ENCODE measurements around the gene IPO13.

The IPO13 gene

DNA sequence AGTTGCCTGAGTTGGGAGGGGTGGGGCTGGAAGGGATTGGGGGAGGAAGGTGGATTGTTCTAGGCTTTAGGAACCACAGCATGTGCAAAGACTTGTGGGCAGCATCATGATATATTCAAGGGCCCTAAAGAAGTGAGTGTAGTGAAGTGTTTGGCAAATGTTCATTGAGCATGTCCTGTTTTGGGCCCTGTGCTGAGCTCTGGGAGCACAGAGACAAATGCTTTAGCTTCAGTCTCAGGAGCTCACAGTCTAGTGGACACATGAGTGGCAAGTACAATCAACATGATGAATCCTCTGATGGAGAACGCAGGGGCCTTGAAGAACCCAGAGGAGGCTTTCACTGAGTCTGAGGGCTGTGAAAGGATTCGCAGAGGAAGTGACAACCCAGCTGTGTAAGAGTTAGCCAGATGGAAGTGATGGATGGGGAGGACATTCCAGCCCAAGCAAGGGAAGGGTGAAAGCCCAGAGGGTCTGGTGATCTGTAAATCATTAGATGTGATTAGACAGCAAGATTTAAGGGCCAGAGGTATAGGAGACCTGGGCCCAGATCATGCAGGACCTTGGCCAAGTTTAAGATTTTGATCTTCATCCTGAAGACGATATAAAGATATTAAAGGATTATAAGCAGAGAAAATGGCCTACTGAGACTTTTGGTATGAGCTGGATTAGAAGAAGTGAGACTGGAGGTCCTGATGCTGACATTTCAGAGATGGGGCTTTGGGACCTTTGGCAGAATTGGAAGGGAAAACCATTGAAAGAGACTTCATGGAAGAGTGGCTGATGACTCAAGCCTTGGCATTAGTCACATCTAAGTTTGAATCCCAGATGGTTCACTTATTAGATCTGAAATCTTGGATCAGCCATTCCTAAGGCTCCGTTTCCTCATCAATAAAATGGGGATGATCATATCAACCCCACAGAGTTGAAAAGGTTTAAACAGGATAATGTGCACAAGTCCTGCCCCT lies 4.6 kb downstream of the IPO13 start:
- DNase-seq, result no peak

DNA sequence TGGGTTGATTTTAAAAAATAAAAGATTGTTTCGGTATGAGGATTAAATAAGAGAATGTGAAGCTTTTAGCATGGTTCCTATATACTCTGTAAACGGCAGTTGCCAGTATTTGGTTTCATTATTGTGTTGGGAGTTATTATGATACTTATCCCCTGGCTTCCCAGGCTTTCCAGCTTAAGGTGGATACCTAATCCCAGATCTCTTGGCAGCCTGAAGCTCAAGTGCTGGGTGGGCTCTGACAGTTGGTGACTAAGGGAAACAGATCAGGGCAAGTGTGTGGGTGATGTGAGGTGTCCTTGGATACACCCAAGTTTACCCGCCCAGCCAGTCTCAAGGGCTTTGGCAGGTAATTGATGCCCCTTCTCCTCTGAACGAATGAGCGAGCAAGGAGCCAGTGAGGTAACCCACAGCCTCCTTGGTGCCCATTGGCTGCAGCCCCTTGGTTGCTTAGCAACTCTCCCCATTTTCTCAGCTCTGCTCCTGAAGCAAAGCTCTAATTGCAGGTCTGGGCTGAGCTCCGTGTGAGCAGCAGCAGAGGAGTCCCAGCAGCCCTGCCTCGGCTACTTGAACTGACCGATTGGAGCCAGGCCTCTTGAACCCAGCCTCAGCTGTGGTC lies 6.1 kb downstream of the IPO13 start:
- DNase-seq, result no peak

DNA sequence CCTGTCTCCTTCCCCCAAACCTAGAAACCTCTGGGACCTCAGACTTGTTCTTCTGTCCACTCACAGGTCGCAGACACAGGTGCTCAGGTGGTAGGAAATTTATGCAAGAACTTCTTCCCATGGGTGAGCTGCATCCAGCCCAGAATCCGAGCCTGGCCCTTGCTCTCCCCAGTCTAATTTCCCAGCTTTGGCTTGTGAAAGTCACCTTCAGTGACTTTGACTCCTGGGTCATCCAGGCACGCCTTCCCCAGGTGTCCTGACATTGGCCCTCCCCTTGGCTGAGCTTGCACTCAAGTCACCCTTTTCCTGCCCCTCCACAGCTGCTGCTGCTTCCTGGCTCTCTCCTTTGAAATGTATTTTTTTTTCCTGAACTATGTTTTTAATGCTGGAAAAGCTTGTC lies 6.6 kb downstream of the IPO13 start:
- DNase-seq, result no peak

DNA sequence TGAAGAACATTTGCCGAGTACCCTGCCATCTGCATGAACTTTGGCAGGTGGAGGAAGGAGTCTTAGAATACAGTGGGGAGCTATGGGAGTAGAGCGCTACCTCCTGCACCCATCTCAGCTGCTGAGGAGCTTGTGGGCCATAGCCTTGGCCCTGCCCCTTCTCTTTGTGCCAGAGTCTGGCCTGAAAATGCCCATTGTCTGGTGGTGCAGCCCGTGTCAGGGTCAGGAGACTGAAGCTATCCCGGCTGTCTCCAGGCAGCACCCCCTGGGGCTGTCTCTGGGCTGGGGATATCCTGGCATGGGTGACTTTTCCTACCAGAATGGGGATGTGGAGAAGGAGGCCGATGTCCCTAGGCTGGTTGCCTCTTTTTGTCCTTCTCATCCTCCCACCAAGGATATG lies 7.3 kb downstream of the IPO13 start:
- DNase-seq, result no peak

DNA sequence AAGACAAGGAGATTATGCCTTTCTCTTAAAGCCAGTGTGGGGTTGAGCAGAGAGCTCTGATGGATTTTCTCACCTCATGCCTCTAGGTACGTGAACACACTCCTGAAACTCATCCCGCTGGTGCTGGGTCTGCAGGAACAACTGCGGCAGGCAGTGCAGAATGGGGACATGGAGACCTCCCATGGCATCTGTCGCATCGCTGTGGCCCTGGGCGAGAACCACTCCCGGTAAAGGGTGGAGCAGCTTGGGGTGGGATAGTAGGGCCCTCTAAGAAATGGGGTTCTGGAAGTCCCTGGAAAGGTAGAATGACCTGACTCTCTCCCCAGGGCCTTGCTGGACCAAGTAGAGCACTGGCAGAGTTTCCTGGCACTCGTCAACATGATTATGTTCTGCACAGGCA lies 9.5 kb downstream of the IPO13 start:
- DNase-seq, result no peak

DNA sequence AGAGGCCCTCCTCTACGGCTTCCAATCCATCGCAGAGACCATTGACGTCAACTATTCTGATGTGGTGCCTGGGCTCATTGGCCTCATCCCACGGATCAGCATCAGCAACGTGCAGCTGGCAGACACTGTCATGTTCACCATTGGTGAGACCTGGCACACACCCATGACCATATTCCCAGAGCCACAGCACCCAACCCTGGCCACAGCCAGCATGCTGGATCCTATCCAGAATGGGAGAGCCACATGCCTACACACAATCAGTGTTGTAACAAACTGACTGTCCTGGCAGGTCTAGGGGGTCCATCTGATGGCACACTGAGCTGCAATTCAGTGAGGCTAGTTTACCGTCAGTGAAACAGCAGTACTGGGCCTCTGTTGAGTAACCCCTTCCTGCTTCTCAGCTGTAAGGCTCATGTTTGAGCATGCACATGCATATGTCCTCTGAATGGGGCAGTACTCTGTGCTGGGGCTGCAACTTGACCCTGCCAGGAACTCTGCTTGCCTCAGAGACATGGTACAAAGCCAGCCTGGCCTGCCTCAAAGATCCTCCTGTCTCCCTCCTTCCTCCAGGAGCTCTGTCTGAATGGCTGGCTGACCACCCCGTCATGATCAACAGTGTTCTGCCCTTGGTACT lies 10.8 kb downstream of the IPO13 start:
- no peak for DNase-seq

DNA sequence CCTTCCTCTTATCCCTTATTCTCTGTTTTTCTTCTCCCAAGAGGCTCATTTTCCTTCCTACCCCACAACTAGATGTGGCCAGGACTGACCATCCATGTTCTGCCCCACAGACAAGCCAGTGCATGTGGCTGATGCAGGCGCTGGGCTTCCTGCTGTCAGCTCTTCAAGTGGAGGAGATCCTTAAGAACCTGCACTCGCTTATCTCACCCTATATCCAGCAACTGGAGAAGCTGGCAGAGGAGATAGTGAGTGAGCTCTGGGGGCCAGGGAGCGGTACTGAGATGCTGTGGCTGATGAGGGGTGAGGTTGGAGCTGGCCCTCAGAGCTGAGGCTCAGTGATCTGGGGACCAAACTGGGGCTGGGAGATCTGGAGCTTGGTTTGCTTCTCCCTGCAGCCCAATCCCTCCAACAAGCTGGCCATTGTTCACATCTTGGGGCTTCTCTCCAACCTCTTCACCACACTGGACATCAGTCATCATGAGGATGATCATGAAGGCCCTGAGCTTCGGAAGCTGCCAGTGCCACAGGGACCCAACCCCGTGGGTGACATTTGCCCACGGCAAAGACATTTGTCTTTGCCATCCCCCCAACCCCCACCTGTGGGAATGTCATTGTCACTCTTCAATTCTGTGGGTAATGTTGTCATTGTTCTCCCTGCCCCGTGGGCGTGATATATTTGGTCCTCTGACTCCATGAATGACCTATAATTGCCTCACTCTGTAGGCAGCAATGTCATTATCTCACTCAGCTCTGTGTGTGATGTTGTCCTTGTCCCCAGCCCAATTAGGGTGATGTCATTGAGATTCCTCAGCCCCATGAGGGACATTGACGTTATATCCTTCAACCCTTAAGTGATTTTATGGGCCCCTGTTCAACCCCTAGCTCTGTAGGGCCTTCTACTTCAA lies 11.9 kb downstream of the IPO13 start:
- no peak for DNase-seq

DNA sequence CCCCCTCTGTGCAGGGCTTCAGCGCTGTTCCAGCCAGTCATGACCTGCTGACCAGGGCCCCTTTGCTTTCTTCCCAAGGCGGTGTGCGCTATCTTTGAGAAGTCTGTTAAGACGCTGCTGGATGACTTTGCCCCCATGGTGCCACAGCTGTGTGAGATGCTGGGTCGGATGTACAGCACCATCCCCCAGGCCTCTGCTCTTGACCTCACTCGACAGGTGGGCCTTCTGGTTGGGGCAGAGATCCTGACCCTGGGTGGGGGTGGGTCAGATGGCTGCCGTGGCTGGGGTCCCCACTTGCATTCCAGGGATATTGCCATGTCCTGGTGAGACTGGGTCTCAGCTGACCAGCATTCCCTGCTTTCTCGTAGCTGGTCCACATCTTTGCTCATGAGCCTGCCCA lies 14.0 kb downstream of the IPO13 start:
- DNase-seq, result no peak

DNA sequence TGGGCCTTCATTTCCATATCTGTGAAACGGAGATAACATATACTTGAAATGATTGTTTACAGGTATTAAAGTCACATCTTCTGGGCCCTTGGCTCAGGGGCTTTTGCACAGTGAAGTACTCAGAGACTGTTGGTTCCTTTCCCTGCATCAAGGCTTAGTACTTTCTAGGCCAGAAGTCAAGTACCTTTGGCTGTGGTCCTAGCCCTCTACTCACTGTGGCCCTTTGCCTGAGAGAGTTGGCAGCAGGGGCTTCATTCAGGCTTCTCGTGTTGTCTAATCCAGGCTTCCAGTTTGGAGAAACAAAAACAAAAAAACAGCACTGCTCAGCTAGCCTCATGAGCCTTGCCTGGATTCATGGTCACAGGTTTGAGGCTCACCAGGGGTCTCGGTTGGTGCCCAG lies 14.9 kb downstream of the IPO13 start:
- no peak for DNase-seq

DNA sequence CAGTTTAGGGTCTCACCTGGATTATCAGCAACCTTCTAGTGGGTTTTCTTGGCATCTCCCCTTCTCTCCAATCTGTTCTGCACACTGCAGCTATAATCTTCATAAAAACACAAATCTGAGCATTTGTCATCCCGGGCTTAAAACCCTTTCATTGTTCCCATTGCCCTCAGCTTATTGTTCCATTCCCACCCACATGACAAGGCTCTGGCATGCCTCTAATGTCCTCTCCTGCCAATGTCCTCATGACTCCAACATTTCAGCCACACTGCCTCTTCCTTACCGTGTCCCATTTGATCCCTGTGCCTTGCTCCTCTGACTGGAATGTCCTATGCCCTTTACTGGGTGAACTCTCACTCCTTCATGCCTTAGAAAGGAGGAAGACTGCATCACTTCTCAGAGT lies 15.6 kb downstream of the IPO13 start:
- no peak for DNase-seq

DNA sequence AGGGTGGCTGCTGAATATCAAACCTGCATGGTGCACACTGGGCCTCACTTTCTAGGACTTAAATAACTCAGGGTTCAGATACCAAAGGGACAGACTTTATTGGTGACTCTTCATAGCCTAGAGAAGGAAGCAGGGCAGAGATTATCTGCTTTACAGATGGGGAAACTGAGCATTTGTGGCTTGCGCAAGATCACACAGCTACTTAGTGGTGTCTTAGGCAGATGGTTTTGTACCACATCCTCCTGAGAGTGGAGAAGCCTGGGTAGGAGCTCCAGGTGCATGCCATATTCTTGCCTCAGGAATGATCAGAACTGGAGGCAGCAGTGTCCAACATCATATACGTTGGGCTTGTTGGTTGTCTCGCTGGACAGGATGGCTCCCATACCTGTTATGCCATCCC lies 16.3 kb downstream of the IPO13 start:
- DNase-seq, result no peak

DNA sequence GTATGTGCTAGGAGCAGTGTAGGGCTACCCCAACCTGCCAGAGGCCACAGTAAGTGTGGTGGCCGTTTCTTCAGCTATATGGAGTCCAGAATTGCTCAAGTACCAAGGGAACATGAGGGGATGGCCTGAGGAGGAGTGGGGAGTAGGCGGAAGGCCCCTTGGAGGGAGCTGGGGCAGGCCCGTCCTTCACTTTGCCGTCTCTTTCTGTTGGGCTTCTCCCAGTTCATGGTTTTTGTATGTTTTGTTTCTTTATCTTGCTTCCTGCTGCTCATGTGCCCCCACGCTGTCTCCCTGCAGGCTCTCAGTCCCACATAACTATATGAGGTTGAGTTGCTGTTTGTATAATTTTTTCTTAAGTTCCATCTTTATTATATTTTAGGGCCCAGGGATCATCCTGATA lies 17.1 kb downstream of the IPO13 start:
- DNase-seq, result no peak

DNA sequence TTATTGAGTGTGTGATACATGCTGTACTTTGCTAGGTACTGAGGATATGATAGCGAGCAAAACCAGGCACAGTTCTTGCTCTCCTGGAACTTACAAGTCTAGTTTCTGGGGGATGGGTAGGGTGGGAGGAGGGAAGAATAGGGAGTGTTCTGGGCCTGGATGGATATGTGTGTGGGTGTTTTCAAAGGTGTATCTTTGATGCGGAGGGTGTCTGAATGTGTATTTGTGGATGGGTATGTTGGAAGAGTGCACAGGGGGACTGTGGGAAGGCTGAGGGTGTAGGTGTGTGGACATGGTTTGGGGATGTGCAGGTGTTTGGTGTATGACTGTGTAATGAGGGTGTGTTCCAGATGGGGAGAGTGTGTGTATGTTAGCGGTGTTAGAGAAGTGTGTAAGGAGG lies 18.6 kb downstream of the IPO13 start:
- DNase-seq, result no peak

DNA sequence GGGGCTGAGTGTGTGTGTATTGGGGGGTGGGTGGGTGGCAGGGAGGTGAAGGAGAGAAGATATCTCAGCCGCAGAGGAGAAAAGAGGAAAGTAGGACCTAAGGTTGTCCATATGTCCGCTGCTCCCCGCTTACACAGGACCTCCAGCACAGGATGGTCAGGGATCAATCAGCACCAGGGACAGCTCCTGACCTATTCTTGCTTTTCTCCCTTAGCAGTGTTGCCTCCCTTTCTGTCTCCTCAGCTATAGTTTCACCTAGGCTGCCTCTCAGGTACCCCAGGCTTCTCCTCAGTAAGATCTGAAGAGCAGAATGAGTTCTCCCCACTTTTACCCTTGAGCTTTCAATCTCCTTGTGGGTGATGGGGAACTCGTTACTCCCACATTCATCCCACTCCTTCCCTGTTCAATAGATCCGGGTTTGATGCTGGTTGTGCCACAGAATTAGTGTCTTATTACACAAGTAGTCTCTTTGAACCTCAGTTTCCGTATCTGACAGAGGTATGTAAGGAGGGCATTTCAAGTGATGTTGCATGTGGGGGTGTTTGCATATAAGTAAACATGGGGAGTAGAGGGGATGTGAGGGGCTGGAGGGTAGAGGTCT lies 21.7 kb downstream of the IPO13 start:
- DNase-seq, result no peak

DNA sequence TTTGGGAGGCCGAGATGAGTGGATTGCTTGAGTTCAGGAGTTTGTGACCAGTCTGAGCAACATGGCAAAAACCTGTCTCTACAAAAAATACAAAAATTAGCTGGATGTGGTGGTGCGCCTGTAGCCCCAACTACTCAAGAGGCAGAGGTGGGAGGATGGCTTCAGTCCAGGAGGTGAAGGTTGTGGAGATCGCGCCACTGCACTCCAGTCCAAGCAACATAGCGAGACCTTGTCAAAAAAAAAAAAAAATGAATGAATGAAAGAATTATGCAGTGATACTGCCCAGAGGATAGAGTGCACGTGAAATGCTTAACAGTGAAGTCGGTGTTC lies 22.6 kb downstream of the IPO13 start:
- no peak for DNase-seq

DNA sequence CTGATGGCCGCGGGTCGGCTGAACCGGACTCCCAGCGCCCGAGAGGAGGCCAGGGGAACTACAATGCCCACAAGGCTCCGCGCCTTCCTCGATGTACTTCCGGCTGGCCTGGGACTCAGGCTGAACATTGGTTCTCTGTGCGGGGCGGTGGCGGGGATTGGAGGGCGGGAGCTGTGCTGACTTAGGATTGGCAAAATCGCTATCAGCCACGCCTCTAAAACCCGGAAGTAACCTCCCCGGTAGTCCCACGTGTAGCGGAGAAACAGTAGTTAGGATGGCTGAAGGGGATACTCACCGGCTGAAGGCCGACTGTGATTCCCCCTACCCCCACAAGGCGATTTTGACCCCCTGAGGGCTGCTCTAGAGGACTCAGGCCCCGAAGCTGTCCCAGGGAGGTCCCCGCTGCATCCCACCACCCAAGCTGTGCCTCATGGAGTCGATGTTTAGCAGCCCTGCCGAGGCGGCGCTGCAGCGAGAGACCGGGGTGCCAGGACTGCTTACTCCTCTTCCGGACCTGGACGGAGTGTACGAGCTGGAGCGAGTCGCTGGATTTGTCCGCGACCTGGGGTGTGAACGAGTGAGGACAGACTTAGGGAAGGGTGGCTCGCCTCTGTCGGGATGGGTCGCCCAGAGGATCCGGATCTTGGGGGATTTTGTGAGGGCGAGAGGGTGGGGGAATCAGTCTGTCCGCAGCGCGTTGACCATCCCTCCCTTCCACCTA lies 23.2 kb downstream of the IPO13 start, which contains the start of gene DPH2:
DPH2 (plus strand) TSS at position 265 of the 721 bp plus-strand sequence; CDS start at position 431, 166 bp downstream.
- DNase-seq, result peak; percentile 92

DNA sequence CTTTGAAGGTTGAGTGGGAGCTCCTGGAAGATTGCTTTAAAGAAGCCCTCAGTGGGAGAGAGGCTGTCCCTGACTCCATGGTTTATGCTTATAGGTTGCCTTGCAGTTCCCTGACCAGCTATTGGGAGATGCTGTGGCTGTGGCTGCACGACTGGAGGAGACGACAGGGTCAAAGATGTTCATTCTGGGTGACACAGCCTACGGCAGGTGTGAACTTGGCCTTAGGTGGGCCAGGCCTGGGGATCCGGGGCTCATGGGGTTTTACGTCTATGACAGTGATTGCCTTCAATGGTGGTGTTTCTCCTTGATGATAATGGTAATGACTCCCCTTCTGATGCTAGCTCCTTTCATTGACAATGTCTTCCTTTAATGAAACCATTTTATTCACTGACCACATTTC lies 23.8 kb downstream of the IPO13 start:
- DNase-seq, result no peak

DNA sequence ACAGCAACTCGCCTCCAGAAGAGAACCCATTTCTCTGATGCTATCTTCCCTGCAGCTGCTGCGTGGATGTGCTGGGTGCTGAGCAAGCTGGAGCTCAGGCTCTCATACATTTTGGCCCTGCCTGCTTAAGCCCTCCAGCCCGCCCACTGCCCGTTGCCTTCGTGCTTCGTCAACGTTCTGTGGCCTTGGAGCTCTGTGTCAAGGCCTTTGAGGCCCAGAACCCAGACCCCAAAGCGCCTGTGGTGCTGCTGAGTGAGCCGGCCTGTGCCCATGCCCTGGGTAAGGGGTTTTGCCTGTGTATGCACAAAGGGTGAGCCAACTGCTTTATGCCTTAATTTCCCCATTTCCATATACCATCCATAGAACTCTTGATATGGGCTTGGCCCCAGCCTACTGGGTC lies 24.2 kb downstream of the IPO13 start:
- DNase-seq, result no peak

DNA sequence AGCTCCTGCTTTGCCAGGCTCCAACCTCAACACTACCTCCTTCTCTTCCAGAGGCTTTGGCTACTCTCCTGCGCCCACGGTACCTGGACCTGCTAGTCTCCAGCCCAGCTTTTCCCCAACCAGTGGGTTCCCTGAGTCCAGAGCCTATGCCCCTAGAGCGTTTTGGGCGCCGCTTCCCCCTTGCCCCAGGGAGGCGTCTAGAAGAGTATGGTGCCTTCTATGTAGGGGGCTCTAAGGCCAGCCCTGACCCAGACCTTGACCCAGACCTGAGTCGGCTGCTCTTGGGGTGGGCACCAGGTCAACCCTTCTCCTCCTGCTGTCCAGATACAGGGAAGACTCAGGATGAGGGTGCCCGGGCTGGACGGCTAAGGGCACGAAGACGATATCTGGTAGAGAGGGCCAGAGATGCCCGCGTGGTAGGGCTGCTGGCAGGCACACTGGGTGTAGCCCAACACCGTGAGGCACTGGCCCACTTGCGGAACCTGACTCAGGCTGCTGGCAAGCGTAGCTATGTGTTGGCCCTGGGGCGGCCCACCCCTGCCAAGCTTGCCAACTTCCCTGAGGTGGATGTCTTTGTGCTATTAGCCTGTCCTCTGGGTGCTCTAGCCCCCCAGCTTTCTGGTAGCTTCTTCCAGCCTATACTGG lies 24.7 kb downstream of the IPO13 start:
- no peak for DNase-seq

DNA sequence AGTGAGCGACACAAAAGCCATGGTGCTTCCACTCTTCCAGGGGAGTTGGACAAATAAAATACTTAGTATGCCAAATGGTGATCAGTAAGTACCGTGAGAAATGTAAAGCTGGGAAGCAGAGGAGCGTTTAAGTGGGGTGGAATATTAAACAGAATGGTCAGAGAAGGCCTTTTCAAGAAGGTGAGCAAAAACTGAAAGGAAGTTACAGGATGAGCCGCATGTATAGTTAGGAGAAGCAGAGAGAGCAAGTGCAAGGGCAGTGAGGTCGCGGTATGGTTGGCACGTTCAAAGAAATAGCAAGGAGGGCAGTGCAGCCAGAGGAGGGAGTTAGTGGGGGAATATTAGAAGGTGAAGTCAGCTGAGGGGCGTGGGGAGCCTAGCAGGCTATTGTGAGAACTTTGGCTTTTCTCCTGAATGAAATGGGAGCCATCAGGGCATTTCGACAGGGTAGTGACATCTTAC lies 27.3 kb downstream of the IPO13 start:
- no peak for DNase-seq

Measured in NCI-H1694 treated with DMSO at 0.1 percent for 48 hours (cell line).